Measurements from ENCODE around the gene CARS1.

The CARS1 gene

GRCh38 chr11:2987881-2988861 is 69.1 kb downstream of the CARS1 start:
- Histone ChIP-seq H3K4me3 (ENCODE audit: low read depth in 1 of 2, low read length in 1 of 2) (no peak overlapping the region), H3K4me1 (ENCODE audit: control insufficient read depth in 1 of 2, insufficient read depth in 1 of 2, low read depth in 1 of 2, low read length in 1 of 2) (peaks cover 47 to 49% of the 10 kb centered on the region in 2 experiments), H3K27me3 (no peaks in the 10 kb centered on the region), H3K9me3 (no peaks in the 10 kb centered on the region), H3K27ac (peak overlapping the region; percentile 60), H3K36me3 (no peaks in the 10 kb centered on the region)
- TF ChIP-seq, protein P1, sequence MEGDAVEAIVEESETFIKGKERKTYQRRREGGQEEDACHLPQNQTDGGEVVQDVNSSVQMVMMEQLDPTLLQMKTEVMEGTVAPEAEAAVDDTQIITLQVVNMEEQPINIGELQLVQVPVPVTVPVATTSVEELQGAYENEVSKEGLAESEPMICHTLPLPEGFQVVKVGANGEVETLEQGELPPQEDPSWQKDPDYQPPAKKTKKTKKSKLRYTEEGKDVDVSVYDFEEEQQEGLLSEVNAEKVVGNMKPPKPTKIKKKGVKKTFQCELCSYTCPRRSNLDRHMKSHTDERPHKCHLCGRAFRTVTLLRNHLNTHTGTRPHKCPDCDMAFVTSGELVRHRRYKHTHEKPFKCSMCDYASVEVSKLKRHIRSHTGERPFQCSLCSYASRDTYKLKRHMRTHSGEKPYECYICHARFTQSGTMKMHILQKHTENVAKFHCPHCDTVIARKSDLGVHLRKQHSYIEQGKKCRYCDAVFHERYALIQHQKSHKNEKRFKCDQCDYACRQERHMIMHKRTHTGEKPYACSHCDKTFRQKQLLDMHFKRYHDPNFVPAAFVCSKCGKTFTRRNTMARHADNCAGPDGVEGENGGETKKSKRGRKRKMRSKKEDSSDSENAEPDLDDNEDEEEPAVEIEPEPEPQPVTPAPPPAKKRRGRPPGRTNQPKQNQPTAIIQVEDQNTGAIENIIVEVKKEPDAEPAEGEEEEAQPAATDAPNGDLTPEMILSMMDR (IDR thresholded peaks at IDR 0.05): no peak

GRCh38 chr11:2983908-2984307 is 73.3 kb downstream of the CARS1 start:
- H3K4me3 ChIP-seq (ENCODE audit: low read depth in 1 of 2, low read length in 1 of 2): no peak overlapping the region

GRCh38 chr11:2982214-2982613 is 75.0 kb downstream of the CARS1 start:
- H3K4me3 ChIP-seq (ENCODE audit: low read depth in 1 of 2, low read length in 1 of 2): no peak overlapping the region
- no peaks in the 10 kb centered on the region for H3K9me3 ChIP-seq
- H3K4me1 ChIP-seq (ENCODE audit: control insufficient read depth in 1 of 2, insufficient read depth in 1 of 2, low read depth in 1 of 2, low read length in 1 of 2): no peaks in the 10 kb centered on the region
- H3K36me3 ChIP-seq: peaks cover 21% of the 10 kb centered on the region
- H3K27ac ChIP-seq: no peak overlapping the region
- TF ChIP-seq, protein P1 (IDR thresholded peaks at IDR 0.05): no peak
- no peaks in the 10 kb centered on the region for H3K27me3 ChIP-seq

More at GRCh38 chr11:2983908-2984307, 73.3 kb downstream of the CARS1 start:
- H3K4me1 ChIP-seq (ENCODE audit: control insufficient read depth in 1 of 2, insufficient read depth in 1 of 2, low read depth in 1 of 2, low read length in 1 of 2): peaks cover 12 to 13% of the 10 kb centered on the region in 2 experiments
- H3K36me3 ChIP-seq: peaks cover 6% of the 10 kb centered on the region
- H3K27ac ChIP-seq: no peak overlapping the region
- TF ChIP-seq, protein P1 (IDR thresholded peaks at IDR 0.05): no peak
- no peaks in the 10 kb centered on the region for H3K9me3 ChIP-seq
- H3K27me3 ChIP-seq: no peaks in the 10 kb centered on the region

DNA sequence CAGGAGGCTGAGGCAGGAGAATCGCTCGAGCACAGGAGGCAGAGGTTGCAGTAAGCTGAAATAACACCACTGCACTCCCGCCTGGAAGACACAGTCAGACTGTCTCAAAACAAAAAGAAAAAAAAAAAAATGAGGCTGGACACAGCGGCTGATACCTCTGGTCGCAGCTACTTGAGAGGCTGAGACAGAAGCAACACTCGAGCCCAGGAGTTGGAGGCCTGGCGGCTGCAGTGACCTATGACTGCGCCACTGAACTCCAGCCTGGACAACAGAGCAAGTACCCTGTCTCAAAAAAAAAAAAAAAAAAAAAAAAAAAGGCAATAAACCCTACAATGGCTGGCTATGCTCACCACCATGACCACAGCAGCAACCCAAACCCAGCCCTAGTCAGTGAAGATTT is 76.1 kb downstream of the CARS1 start:
- no peak overlapping the region for H3K4me3 ChIP-seq (ENCODE audit: low read depth in 1 of 2, low read length in 1 of 2)
- H3K36me3 ChIP-seq: peaks cover 32% of the 10 kb centered on the region
- no peak overlapping the region for H3K27ac ChIP-seq
- no peaks in the 10 kb centered on the region for H3K9me3 ChIP-seq
- TF ChIP-seq, protein P1 (IDR thresholded peaks at IDR 0.05): no peak
- no peaks in the 10 kb centered on the region for H3K27me3 ChIP-seq
- no peaks in the 10 kb centered on the region for H3K4me1 ChIP-seq (ENCODE audit: control insufficient read depth in 1 of 2, insufficient read depth in 1 of 2, low read depth in 1 of 2, low read length in 1 of 2)

- Histone ChIP-seq H3K27ac (no peak overlapping the region), H3K36me3 (peaks cover 40% of the 10 kb centered on the region), H3K4me1 (ENCODE audit: control insufficient read depth in 1 of 2, insufficient read depth in 1 of 2, low read depth in 1 of 2, low read length in 1 of 2) (no peaks in the 10 kb centered on the region), H3K4me3 (ENCODE audit: low read depth in 1 of 2, low read length in 1 of 2) (no peak overlapping the region), H3K27me3 (no peaks in the 10 kb centered on the region), H3K9me3 (no peaks in the 10 kb centered on the region)
- TF ChIP-seq, protein P1 (IDR thresholded peaks at IDR 0.05): no peak
These were observed 76.9 kb downstream of the CARS1 start for GRCh38 chr11:2980168-2980840.
